SIG-M5 treated with dmso at 0.1 percent for 504 hours (cell line): Measurements from ENCODE around the gene SLC35F1.
"Not testable (repeated sequence)": the region's sequence is repeated elsewhere in the genome, so short reads cannot be mapped to it uniquely, and the experiment has no call there.

ENCODE experiments used
- DNase-seq: peaks from one replicate; lab custom pipeline; 2025; ENCODE audit not compliant: unreplicated experiment; lab: John Stamatoyannopoulos, UW

SLC35F1 gene

DNA sequence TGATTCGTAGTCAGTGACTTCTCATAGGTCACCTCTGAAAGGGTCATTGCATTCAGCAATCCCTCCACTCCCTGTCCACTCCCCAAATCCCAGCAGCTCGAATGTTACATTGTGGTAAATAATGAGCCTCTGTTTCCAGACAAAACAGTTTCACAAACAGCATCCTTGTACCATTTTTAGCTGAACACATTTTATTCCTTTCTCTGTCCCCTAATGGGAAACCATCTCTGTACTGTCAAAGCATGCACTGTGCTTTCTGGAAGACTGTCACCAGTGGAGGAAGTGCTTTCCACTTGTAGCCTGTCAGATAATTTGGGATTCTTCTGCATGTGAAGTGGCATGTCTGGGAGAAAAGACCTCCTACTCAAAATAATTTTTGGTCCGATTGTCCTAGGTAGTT lies 82.0 kb downstream of the SLC35F1 start:
- no peak for DNase-seq

DNA sequence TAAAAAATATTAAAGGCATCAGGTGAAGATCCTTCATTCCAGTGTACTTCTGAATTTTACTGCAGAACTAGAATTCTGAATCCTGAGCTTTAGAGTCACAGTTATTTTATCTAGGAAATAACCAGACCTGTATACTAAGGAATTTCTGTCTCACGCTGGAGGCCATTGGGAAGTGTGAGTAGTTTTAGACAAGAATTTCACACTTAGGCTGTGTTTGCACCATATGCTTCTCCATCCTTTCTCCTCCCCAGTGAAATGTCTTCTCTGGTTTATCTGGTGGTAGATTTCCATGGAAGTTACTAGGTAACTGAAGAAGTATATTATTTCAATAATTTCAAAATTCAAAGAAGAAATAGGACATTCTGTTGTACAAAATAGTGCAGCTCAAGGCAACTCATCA lies 83.1 kb downstream of the SLC35F1 start:
- DNase-seq, result no peak

DNA sequence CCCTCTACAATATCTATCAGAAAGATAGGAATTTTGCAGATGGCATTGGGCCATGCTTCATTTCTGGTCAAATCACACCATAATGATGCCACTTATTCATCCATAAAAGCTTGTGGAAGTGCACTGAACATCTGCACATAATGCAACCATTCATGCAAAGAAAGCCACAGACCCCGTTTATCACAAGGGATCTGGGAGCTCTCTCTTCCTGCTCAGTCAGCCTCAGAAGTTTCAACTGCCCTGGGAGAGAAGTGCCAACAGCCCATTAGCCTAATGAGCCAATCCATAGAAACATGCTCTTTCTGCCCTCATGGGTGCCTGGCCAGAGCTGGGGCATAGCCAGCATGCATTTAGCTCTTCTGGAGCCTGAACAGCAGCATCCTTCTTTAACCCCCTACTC lies 85.8 kb downstream of the SLC35F1 start:
- no peak for DNase-seq

DNA sequence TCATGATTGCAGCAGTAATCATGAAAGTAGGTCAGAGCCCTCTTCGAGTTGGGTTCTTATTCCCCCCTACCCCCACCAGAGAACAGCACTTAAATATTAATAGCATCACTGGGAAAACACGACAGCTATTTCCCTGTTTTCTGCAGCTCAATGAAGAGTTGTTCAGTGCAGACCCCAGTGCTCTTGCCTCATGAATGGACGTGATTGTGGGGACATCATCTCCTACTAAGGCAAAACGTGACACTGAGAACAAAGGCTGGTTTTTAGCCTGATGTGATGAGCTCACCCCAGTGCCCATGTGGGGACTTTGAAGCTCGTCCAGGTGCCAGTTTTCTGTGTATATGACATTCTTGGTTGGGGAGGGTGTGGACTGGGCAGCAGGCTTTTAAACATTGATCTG lies 105.9 kb downstream of the SLC35F1 start:
- DNase-seq, result no peak

DNA sequence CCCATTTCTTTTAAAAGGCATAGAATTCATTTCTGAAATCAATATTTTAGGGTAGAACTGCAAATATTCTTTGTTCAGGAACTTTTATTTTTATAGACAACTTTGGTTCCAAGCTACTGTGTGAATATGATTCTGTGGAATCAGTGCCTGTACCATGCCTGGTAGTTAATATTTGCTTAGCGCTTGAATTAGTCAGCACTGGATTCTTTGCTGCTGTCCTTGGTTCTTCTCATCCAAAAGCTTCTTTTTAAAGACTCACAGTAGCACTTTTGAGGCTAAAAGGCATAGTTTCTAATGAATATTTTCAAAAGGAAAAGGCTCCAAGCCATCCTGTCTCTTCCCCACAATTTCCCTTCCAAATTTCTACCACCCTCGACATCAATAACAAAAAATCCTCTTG lies 109.5 kb downstream of the SLC35F1 start:
- no peak for DNase-seq

DNA sequence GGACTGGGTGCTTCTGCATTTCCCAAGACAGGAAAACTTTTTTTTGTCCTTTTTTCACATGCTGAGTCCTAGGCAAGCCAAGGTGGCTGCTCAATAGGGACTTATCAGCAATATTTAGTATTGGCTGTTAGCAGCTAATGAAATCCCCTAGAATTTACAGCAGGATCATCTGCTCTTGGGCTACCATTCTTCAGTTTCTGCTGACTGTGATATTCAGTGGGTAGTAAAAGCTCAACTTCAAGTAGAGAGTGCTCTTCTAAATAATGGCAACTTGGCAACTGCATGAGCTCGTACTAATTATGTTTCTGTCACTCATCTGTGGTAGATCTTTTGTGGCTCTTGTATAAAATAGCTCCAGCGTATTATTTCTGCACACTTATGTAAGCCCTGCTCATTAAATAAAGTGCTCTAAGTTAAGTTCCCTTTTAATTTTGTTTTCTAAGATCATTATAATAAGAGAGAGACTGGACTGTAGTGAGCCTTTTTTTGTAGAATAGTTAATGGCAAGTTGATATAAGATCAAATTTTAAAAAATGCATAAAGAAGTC lies 110.3 kb downstream of the SLC35F1 start:
- no peak for DNase-seq

DNA sequence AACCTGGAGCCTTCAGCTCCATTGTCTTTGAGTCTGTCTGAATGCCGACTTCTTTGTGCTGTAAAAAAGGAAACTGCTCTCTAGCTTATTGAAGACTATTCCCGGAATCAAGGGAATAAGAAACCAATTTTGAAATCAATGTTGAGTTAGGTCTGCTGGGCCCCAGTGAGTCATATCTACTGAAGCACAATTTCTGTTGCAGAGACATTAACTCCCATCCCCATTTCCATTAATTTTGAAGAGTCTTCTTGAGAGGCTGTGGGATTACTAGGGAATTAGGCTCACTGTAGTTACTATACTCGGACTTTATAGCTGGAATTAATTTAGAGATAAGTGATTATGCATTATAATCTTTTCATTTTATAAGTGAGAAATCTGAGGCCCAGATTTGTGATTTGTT lies 116.7 kb downstream of the SLC35F1 start:
- DNase-seq, result no peak

DNA sequence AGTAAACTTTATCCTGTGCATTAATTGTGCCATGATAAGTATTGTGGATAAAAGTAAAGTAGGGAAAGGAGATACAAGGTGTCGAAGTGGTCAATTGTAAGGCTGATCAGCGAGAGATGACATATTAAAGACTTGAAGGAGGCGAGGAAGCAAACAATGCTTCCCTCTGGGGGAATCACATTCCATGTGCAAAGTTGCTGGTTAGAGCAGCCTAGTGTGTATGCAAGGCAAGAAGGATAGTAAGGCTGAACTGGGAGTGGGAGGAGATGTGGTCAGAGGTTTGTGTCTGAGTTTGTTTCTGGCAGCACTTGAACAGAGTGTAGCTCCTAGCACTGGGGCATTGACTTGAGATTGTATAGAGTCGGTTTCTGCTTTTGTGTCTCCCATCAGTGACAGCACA lies 122.9 kb downstream of the SLC35F1 start:
- no peak for DNase-seq

DNA sequence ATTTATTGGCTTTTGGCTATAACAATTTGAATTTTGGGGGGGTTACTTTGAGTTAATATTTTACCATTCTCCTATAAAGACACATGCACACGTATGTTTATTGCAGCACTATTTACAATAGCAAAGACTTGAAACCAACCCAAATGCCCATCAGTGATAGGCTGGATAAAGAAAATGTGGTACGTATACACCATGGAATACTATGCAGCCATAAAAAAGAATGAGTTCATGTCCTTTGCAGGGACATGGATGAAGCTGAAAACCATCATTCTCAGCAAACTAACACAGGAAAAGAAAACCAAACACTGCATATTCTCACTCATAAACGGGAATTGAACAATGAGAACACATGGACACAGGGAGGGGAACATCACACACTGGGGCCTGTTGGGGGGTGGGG lies 130.4 kb downstream of the SLC35F1 start:
- DNase-seq, result not testable (repeated sequence)

DNA sequence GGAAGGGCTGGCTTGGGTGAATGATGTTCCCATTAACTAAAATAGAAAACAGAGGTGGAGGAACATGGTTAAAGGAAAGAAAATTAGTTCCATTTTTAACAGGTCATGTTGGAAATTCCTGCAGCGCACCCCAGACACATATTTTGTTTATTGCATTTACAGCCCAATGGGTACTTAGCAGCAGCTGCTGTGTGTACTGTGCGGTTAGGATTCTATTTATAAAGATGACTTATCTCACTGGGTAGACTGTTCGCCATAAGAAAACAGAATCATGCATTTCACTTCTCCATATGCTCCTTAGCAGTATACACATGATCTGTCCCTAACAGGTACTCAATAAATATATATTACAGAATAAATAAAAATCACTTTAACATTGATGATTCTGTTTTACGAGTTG lies 135.8 kb downstream of the SLC35F1 start:
- DNase-seq, result no peak

DNA sequence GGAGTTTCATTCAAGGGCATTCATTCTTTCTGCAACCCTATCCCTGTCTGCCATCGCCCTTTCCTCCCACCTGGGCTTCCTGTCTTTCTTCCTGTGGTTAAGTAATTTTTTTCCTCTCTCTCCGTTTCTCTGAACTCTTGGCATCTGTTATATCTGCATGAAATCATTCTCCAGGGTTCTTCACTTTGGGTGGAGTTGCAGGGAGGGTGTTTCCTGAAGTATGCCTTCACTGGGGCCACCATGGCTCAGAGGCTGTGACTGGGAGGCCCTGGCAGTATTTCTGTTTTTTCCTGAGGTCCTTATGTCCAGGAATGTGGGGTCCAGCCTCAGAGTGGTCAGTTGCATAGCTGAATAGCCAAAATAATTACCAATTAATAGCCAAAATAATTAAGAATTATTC lies 137.2 kb downstream of the SLC35F1 start:
- no peak for DNase-seq

DNA sequence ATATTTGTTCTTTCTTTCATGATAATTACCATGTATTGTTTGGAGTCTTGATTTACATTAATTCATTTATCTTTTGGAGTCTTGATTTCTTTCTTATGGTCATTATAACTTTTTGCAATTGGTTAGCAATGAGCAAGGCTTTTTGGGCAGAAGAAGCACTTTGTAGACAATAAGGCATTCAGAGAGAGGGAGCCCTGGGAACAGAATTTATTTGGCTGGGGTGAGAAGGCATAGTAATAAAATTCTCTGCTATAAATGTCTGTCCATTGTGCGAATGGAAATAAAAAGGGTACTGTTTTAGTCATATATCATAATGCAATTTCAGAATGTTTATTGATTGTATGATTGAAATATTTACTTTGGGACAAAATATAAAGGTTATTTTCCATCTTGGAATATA lies 147.0 kb downstream of the SLC35F1 start:
- no peak for DNase-seq

DNA sequence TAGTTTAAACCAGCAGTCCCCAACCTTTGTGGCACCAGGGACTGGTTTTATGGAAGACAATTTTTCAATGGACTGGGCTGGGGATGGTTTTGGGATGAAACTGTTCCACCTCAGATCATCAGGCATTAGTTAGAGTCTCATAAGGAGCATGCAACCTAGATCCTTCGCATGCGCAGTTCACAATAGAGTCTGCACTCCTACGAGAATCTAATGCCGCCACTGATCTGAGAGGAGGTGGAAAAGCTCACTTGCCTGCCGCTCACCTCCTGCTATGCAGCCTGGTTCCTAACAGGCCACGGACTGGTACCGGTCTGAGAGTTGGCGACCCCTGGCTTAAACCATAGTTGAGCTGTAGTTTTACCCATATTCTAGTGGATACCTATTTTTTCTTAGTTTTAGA lies 154.6 kb downstream of the SLC35F1 start:
- DNase-seq, result no peak

DNA sequence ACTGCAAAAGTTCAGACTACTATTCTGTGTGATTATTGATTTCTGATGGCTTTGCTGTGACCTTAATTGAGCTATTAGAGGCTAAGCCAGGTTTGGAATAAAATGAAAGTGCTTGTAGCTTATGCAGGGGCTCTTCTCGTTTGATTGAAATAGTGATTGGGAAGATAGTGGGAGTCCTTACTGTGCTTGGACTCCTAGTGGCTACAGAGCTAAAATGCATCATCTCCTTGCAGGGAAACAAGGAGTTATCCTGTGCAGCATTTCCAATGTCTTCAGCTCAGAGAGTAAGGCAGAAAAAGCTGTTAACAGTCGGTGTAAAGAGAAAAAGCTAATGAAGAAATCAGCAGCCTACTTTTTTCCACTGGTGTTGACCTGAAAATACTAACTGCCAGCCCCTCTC lies 173.5 kb downstream of the SLC35F1 start:
- DNase-seq, result no peak

DNA sequence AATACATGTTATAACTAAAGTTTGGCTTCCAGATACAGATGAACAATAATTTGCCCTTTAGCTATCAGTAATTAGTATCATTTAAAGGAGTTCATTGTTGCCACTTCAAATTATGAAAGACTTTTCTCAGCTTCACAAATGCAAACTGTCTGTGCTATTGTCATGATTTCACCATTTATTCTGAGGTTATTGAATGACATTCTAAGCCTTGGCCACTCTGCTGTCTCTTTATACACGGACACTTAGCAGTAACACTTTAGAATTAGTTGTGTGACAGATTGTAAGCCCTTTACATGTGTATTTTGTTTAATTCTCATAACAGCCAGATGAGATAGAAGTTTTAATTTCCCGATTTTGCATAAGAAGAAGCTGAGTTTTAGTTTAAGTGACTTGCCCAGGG lies 176.6 kb downstream of the SLC35F1 start:
- DNase-seq, result no peak

DNA sequence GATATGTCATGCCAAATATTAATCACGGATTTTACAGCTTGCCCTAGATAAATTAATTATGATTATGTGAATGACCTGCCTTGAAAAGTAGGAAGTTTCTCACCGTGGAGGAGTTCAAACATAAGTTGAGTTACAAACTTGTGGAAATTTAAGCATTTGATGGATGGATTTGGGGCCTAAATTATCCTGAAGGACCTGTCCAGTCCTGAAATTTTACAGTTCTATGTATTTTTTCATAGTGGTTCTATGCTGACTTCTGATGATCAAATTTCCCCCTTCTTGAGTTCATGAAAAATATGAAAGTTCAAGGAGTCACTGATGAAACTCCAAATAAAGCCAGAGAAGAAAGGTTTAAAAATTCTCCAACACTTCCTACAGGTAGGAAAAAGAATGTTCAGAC lies 178.6 kb downstream of the SLC35F1 start:
- DNase-seq, result no peak

DNA sequence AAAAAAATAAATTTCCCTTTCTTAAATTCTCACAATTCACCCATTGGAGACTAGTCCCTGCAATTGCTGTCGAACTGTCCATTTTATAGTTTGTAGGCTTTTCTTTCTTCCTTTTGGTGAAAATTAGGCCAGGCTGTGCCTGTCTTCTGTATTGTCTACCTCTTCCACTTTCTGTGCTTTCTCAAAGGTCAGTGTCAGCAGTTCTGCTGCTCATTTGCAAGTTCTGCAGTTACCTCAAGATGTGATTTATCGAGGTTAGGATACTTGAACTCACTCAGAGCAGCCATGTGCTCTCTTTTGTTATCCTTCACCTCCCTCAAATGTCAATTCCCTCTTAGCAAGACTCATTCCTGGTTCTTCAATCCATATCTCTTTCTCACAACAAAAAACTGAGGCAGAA lies 179.1 kb downstream of the SLC35F1 start:
- DNase-seq, result no peak

DNA sequence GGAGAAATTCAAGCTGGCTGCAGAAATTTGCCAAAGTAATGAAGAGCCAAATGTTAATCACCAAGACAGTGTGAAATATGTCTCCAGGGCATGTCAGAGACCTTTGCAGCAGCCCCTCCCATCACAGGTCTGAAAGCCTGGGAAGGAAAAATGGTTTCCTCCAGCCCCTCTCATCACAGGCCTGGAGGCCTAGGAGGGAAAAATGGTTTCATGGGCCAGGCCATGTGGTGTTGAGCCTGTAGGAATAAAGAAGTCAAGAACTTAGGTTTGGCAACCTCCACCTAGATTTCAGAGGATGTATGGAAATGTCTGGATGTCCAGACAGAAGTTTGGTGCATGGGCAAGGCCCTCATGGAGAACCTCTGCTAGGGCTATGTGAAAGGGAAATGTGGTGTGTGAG lies 185.0 kb downstream of the SLC35F1 start:
- DNase-seq, result no peak

DNA sequence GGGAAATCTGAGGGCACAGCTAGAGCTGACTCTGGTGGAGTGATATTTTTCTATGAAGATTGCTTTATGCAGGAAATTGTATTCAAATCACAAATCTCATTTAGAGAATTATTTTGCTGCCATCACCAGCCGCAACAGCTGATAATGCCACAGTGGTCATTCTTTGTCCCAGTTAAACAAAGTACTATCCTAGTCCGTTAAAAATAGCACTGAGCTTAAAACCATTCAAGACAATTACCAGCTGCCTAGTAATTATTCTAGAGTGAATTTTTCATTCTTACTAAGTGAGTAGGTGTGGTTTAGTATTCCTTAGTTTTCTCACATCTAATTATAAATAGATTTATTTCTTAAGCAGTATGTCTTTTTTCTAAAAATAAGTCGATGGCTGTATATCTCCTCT lies 190.5 kb downstream of the SLC35F1 start:
- no peak for DNase-seq

DNA sequence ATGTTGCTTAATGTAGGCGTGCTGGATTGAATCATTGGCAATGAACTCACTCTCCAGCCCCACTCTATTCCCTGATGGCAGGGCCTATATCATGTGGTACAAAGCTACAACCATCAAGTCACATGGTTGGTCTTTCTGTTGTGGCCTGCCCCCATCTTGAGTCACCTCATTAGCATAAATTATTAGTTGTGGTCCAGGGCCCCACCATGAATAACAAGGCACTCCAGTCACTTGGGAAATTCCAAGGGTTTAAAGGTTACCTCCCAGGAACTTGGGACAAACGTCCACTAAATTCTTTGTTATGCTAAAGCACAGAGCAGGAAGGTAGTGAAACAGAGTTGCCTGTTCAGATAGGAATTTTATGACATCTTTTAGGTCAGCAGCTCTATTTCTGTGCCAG lies 193.7 kb downstream of the SLC35F1 start:
- DNase-seq, result no peak

DNA sequence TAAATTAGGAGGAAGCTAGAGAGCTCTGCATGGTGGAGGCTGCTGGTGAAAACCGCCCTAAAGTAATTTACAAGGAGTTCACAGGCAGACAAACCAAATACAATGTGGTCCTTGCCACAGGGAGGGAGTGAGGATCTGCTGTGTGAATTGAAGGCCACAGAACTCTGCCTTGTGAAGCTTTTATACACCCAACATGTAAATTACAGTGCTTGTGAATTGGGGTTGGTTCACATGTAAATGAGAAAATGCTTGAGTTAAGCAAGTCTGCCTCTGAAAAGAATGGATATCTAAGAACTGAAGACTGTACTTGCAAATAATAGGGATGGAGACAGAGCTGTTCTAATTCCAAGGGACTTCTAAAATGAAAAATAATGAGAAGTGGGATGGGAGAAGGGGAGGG lies 194.2 kb downstream of the SLC35F1 start:
- no peak for DNase-seq

DNA sequence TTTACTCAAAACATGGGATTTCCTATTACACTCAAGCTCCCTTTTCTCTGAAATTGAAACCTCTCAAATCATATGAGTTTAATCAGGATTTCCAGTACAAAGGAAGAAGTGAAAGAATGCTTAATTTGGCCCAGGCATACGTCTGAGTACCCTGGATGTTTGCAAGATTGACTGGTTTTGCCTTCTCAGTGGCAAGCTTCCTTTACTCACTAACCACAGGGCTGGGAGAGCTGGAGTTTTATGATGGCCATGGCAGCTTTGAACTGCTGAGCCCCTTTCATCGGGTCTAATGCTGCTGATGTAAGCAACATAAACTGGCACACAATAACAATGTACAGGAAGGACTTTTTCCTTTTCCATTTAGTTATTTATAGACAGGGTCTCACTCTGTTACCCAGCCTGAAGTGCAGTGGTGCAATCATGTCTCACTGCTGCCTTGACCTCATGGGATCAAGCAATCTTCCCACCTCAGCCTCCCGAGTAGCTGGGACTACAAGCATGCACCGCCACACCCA lies 194.8 kb downstream of the SLC35F1 start:
- no peak for DNase-seq

DNA sequence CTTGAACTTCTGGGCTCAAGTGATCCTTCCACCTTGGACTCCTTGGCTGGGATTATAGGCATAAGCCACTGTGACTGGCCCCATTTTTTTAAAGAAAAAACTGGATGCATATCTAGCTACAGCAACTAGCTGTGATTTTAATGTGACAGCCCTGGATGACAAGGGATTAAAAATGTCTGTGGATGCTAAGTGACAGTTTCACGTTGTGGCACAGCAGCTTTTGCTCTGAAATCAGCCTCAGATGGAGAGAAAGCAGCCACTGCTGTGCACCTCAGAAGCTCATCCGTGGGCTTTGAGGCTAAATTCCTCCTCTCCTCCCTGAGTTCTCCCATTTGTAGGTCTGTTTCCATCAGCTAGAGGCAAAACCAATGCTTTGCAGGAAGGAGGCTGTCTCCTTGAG lies 195.3 kb downstream of the SLC35F1 start:
- DNase-seq, result no peak
